ENCODE measurements around the gene SPTB.

DNA sequence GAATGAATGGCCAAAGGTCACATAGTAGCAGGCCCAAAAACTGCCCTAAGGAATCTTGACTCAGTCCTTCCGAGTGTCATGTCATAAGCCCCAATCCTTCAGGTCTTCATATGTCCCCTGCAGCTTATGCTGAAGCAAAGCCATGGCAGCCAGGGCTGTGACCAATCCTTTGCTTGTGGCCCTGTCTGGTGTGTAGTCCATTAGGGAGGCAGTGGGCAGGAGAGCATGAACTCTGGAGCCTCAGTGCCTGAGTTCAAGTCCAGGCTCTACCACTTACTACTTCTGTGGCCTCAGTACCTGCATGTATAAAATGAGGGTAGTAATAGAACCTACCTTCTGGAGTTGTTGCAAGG lies 155.2 kb downstream of the SPTB start:
- no peak for TF ChIP-seq ZNF274 (IDR thresholded peaks at IDR 0.05; ENCODE audit: low read depth, low read length)
- TF ChIP-seq YY1 (IDR thresholded peaks at IDR 0.05; ENCODE audit: insufficient read depth, insufficient read length), result no peak

Data from NT2/D1 (cell line).